Measurements from ENCODE around the gene CTNNA3. TPM values are rescaled to one million over a fixed set of nuclear protein-coding genes. Genes with fewer than 3 reads are reported as not detected.

CTNNA3 gene
- polyA plus RNA-seq, 1 experiment = 0.26 TPM

DNA sequence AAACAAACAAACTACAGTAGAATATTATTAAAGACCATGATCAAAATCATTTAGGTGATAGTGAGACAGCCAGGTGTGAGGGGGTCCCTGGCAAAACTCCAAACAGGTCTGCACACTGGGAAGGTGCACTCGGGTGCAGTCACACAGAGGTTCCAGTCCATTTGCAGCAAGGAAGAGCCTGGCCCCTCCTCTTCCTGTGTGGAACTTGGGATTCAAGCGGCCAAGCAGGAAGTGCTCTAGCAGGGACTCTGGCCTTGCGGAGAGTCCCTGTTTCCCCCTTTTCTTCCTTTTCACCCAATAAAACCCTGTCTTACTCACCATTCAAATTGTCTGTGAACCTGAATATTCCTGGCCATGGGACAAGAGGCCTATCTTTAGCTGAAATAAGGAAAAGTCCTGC is 588.3 kb downstream of the CTNNA3 start:
- TF ChIP-seq, protein P1, sequence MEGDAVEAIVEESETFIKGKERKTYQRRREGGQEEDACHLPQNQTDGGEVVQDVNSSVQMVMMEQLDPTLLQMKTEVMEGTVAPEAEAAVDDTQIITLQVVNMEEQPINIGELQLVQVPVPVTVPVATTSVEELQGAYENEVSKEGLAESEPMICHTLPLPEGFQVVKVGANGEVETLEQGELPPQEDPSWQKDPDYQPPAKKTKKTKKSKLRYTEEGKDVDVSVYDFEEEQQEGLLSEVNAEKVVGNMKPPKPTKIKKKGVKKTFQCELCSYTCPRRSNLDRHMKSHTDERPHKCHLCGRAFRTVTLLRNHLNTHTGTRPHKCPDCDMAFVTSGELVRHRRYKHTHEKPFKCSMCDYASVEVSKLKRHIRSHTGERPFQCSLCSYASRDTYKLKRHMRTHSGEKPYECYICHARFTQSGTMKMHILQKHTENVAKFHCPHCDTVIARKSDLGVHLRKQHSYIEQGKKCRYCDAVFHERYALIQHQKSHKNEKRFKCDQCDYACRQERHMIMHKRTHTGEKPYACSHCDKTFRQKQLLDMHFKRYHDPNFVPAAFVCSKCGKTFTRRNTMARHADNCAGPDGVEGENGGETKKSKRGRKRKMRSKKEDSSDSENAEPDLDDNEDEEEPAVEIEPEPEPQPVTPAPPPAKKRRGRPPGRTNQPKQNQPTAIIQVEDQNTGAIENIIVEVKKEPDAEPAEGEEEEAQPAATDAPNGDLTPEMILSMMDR (IDR thresholded peaks at IDR 0.05; ENCODE audit: low read depth, low read length) = no peak
- DNase-seq (ENCODE audit: low read depth, low spot score) = no peak
- Histone ChIP-seq H3K4me3 (ENCODE audit: low read depth, low read length) (no peak overlapping the region), H3K27ac (ENCODE audit: low read depth, low read length) (no peak overlapping the region), H3K27me3 (ENCODE audit: control insufficient read depth, insufficient read depth, low read length) (no peaks in the 10 kb centered on the region), H3K9me3 (ENCODE audit: control insufficient read depth, insufficient read depth, low read length) (no peaks in the 10 kb centered on the region)
- ChIA-PET POLR2A (no interaction called here), CTCF (no interaction called here)

DNA sequence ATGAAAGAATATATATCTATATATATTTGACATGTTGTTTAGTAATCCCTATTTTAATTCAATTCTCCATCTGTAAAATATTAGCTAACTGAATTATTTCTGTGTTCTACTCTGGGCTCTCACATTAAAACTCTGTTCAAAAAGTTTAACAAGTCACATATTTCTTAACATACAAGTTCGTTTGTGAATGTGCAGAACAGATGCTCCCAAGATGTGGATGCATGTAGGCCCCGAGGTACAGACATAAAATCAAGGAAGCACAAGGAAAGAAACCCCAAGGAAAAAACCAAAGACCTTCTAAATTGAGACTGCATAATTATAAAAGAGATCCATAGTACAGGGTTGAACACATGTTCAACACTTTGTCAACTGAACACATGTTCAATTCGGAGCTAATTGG is 595.0 kb downstream of the CTNNA3 start:
- Histone ChIP-seq H3K4me3 (ENCODE audit: low read depth, low read length) (no peak overlapping the region), H3K27ac (ENCODE audit: low read depth, low read length) (no peak overlapping the region), H3K27me3 (ENCODE audit: control insufficient read depth, insufficient read depth, low read length) (no peaks in the 10 kb centered on the region), H3K9me3 (ENCODE audit: control insufficient read depth, insufficient read depth, low read length) (no peaks in the 10 kb centered on the region)
- POLR2A ChIA-PET = no interaction called here
- TF ChIP-seq, protein P1 (IDR thresholded peaks at IDR 0.05; ENCODE audit: low read depth, low read length) = no peak
- CTCF ChIA-PET = interaction anchor here (1.2 kb wide), 1 partner anchor 420 kb away, joined by 3 read pairs; no protein-coding TSS in a partner anchor
- DNase-seq (ENCODE audit: low read depth, low spot score) = no peak

DNA sequence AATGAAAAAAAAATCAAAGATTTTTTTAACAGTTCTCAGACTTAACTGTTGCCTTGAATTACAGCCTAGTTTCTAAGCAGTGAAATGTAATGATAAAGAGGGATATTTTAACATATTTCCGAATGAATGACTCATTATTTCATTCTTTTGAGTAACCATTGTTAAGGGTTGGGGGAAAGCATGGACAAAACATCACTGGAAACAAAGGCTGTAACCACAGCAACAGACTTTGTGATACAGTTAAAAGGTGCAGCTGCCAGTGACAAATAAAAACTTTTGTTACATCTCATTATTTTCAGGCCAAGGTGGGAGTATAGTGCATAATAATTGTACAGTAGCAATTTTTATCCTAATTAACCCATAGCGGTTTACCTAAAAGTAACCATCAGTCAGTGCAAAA is 597.5 kb downstream of the CTNNA3 start:
- POLR2A ChIA-PET = no interaction called here
- TF ChIP-seq, protein P1 (IDR thresholded peaks at IDR 0.05; ENCODE audit: low read depth, low read length) = no peak
- DNase-seq (ENCODE audit: low read depth, low spot score) = no peak
- H3K4me3 ChIP-seq (ENCODE audit: low read depth, low read length) = no peak overlapping the region
- H3K27ac ChIP-seq (ENCODE audit: low read depth, low read length) = no peak overlapping the region
- no peaks in the 10 kb centered on the region for H3K9me3 ChIP-seq (ENCODE audit: control insufficient read depth, insufficient read depth, low read length)
- no peaks in the 10 kb centered on the region for H3K27me3 ChIP-seq (ENCODE audit: control insufficient read depth, insufficient read depth, low read length)
- CTCF ChIA-PET = no interaction called here

DNA sequence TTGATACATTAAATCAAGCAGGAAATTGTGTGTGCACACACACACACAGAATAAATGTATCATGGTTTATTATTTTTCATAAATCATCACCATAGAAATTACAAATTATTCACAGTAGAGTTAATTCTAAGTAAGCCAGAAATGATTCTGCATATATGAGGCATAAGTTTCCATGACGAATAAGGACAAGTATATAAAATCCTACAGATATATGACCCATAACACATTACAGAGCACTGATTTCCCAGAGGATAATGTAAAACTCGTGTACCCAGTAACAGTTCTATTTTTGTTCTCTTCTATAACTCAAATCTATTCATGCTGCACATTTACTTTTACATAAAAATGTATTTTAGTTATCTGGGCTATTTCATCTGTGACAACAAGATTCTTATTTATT is 600.5 kb downstream of the CTNNA3 start:
- no peaks in the 10 kb centered on the region for H3K27me3 ChIP-seq (ENCODE audit: control insufficient read depth, insufficient read depth, low read length)
- TF ChIP-seq, protein P1 (IDR thresholded peaks at IDR 0.05; ENCODE audit: low read depth, low read length) = no peak
- H3K9me3 ChIP-seq (ENCODE audit: control insufficient read depth, insufficient read depth, low read length) = no peaks in the 10 kb centered on the region
- no peak overlapping the region for H3K4me3 ChIP-seq (ENCODE audit: low read depth, low read length)
- no peak for DNase-seq (ENCODE audit: low read depth, low spot score)
- no peak overlapping the region for H3K27ac ChIP-seq (ENCODE audit: low read depth, low read length)
- ChIA-PET POLR2A (interaction anchor here (0.6 kb wide), 1 partner anchor 689 kb away, joined by 3 read pairs; no protein-coding TSS in a partner anchor), CTCF (no interaction called here)

DNA sequence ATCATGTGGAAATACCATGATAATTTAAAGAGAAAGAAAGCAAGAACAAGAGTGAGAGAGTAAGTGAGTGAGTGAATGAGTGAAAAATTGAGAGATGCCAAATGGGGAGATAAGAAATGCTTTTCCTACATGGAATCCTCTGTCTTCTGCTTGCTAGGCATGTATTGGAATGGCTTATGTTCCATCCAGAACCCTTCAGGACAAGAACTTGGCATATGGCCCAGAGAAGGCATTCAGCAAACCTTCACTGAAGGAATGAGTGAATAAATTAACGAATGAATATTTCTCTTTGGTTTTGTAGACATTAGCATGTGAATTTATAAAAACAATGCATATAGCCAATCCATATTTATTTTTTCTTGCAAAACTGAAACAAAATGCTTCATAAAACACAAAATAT is 608.0 kb downstream of the CTNNA3 start:
- DNase-seq (ENCODE audit: low read depth, low spot score) = no peak
- POLR2A ChIA-PET = no interaction called here
- H3K9me3 ChIP-seq (ENCODE audit: control insufficient read depth, insufficient read depth, low read length) = no peaks in the 10 kb centered on the region
- H3K4me3 ChIP-seq (ENCODE audit: low read depth, low read length) = no peak overlapping the region
- CTCF ChIA-PET = no interaction called here
- H3K27me3 ChIP-seq (ENCODE audit: control insufficient read depth, insufficient read depth, low read length) = no peaks in the 10 kb centered on the region
- no peak overlapping the region for H3K27ac ChIP-seq (ENCODE audit: low read depth, low read length)
- TF ChIP-seq, protein P1 (IDR thresholded peaks at IDR 0.05; ENCODE audit: low read depth, low read length) = no peak
